Measurements from ENCODE around the gene KCNIP4. TPM values are rescaled to one million over a fixed set of nuclear protein-coding genes. Genes with fewer than 3 reads are reported as not detected.

KCNIP4 gene
- total and polyA plus RNA-seq, 2 donors (not counting 1 experiment from before 2014, with no cell fraction given), result not detected

GRCh38 chr4:21420166-21420565 is 528.4 kb downstream of the KCNIP4 start:
- Mint-ChIP-seq H3K4me1 (no peaks in the 10 kb centered on the region), H3K27ac (no peak overlapping the region), H3K27me3 (no peaks in the 10 kb centered on the region), H3K4me3 (no peak overlapping the region), H3K9me3 (ENCODE audit: insufficient read depth) (no peaks in the 10 kb centered on the region)
- WGBS (ENCODE audit: insufficient coverage), result 86% methylated on average over 1 of the region's 2 CpGs
- H3K4me1 ChIP-seq (ENCODE audit: control insufficient read depth in 2 of 2, insufficient read depth in 2 of 2, low read length in 2 of 2), result no peaks in the 10 kb centered on the region
- CTCF ChIA-PET, result no interaction called here
- ATAC-seq (ENCODE audit: low read depth) (no peak), DNase-seq (no peak)
- H3K9me3 ChIP-seq (ENCODE audit: control extremely low read depth in 1 of 3, control insufficient read depth in 2 of 3, insufficient read depth in 1 of 3, low read length in 2 of 3), result no peaks in the 10 kb centered on the region
- intact Hi-C loops (cut with micrococcal nuclease), result no loop called here
- H3K27me3 ChIP-seq (replicated peaks in 1 of 4; ENCODE audit: control extremely low read depth in 1 of 4, control insufficient read depth in 3 of 4, insufficient read depth in 4 of 4, low read length in 3 of 4), result no peaks in the 10 kb centered on the region
- H3K79me2 ChIP-seq (ENCODE audit: control insufficient read depth, insufficient read depth, low read length), result no peaks in the 10 kb centered on the region
- H4K20me1 ChIP-seq (ENCODE audit: control insufficient read depth, insufficient read depth, low read length, poor library complexity, severe bottlenecking), result no peaks in the 10 kb centered on the region
- no peaks in the 10 kb centered on the region for H3K36me3 ChIP-seq (replicated peaks in 1 of 2; ENCODE audit: control extremely low read depth in 1 of 2, control insufficient read depth in 1 of 2, extremely low read depth in 1 of 2, insufficient read depth in 2 of 2, low read length in 1 of 2)
- no peak overlapping the region for H3K27ac ChIP-seq (ENCODE audit: low read length in 2 of 2)
- no peak overlapping the region for H3K9ac ChIP-seq (ENCODE audit: low read length)
- no peak overlapping the region for H2AFZ ChIP-seq (ENCODE audit: insufficient read depth, low read depth, low read length, poor library complexity, severe bottlenecking)
- TF ChIP-seq EZH2 (IDR thresholded peaks at IDR 0.05; ENCODE audit: borderline replicate concordance, insufficient read depth, low read depth, low read length, poor library complexity, severe bottlenecking) (no peak), CTCF (IDR thresholded peaks at IDR 0.05) (no peak)
- H3K4me3 ChIP-seq (ENCODE audit: control extremely low read depth in 1 of 5, extremely low read depth in 1 of 5, insufficient read depth in 1 of 5, low read depth in 2 of 5, low read length in 4 of 5), result no peak overlapping the region
- POLR2A ChIA-PET, result no interaction called here
- no peak overlapping the region for H3K4me2 ChIP-seq (replicated peaks; ENCODE audit: low read depth, low read length, poor library complexity, severe bottlenecking)

GRCh38 chr4:21415728-21416127 is 532.8 kb downstream of the KCNIP4 start:
- no peak for ATAC-seq (ENCODE audit: low read depth)
- no peak overlapping the region for H3K4me3 Mint-ChIP-seq
- peaks cover 2% of the 10 kb centered on the region for H3K9me3 Mint-ChIP-seq (ENCODE audit: insufficient read depth)
- H3K27ac ChIP-seq (ENCODE audit: low read length in 2 of 2), result no peak overlapping the region
- no peaks in the 10 kb centered on the region for H3K27me3 Mint-ChIP-seq
- no peaks in the 10 kb centered on the region for H4K20me1 ChIP-seq (ENCODE audit: control insufficient read depth, insufficient read depth, low read length, poor library complexity, severe bottlenecking)
- H3K27ac Mint-ChIP-seq, result no peak overlapping the region
- CTCF ChIA-PET, result no interaction called here
- TF ChIP-seq CTCF (IDR thresholded peaks at IDR 0.05) (no peak), EZH2 (IDR thresholded peaks at IDR 0.05; ENCODE audit: borderline replicate concordance, insufficient read depth, low read depth, low read length, poor library complexity, severe bottlenecking) (no peak)
- H2AFZ ChIP-seq (ENCODE audit: insufficient read depth, low read depth, low read length, poor library complexity, severe bottlenecking), result no peak overlapping the region
- intact Hi-C loops (cut with micrococcal nuclease), result no loop called here
- no peaks in the 10 kb centered on the region for H3K27me3 ChIP-seq (replicated peaks in 1 of 4; ENCODE audit: control extremely low read depth in 1 of 4, control insufficient read depth in 3 of 4, insufficient read depth in 4 of 4, low read length in 3 of 4)
- DNase-seq, result no peak
- POLR2A ChIA-PET, result no interaction called here
- H3K4me3 ChIP-seq (ENCODE audit: control extremely low read depth in 1 of 5, extremely low read depth in 1 of 5, insufficient read depth in 1 of 5, low read depth in 2 of 5, low read length in 4 of 5), result no peak overlapping the region
- no peaks in the 10 kb centered on the region for H3K9me3 ChIP-seq (ENCODE audit: control extremely low read depth in 1 of 3, control insufficient read depth in 2 of 3, insufficient read depth in 1 of 3, low read length in 2 of 3)
- no peaks in the 10 kb centered on the region for H3K36me3 ChIP-seq (replicated peaks in 1 of 2; ENCODE audit: control extremely low read depth in 1 of 2, control insufficient read depth in 1 of 2, extremely low read depth in 1 of 2, insufficient read depth in 2 of 2, low read length in 1 of 2)
- WGBS (ENCODE audit: insufficient coverage), result 95% methylated on average over 3 of the region's 4 CpGs
- H3K9ac ChIP-seq (ENCODE audit: low read length), result no peak overlapping the region
- H3K4me1 Mint-ChIP-seq, result no peaks in the 10 kb centered on the region
- no peaks in the 10 kb centered on the region for H3K79me2 ChIP-seq (ENCODE audit: control insufficient read depth, insufficient read depth, low read length)
- H3K4me1 ChIP-seq (ENCODE audit: control insufficient read depth in 2 of 2, insufficient read depth in 2 of 2, low read length in 2 of 2), result no peaks in the 10 kb centered on the region
- no peak overlapping the region for H3K4me2 ChIP-seq (replicated peaks; ENCODE audit: low read depth, low read length, poor library complexity, severe bottlenecking)
